IPS-18c (cell line): Measurements from ENCODE around the gene TOM1L2.

Source experiments
- H3K4me3 ChIP-seq: 2 replicates; pipeline ENCODE4 v1.7.0; 2013; ENCODE audit warnings: low read depth, mild to moderate bottlenecking, low read length, moderate library complexity; ENCODE audit not compliant: insufficient read depth
- H3K9me3 ChIP-seq: one replicate; pipeline ENCODE4 v1.6.1; 2013; ENCODE audit warnings: mild to moderate bottlenecking, low read length, moderate library complexity; ENCODE audit not compliant: control insufficient read depth, insufficient read depth

The TOM1L2 gene

GRCh38 chr17:17981330-17981729 is 9.1 kb upstream of the TOM1L2 start:
- Histone ChIP-seq H3K4me3 (no peak overlapping the region), H3K9me3 (no peaks in the 10 kb centered on the region)

GRCh38 chr17:17979778-17980177 is 7.6 kb upstream of the TOM1L2 start:
- Histone ChIP-seq H3K4me3 (no peak overlapping the region), H3K9me3 (no peaks in the 10 kb centered on the region)

GRCh38 chr17:17978481-17979424 is 6.6 kb upstream of the TOM1L2 start:
- H3K4me3 ChIP-seq, result no peak overlapping the region

GRCh38 chr17:17976931-17977570 is 4.9 kb upstream of the TOM1L2 start:
- no peaks in the 10 kb centered on the region for H3K9me3 ChIP-seq
- no peak overlapping the region for H3K4me3 ChIP-seq

More at GRCh38 chr17:17978481-17979424, 6.6 kb upstream of the TOM1L2 start:
- H3K9me3 ChIP-seq, result no peaks in the 10 kb centered on the region

- H3K4me3 ChIP-seq, result no peak overlapping the region
- H3K9me3 ChIP-seq, result no peaks in the 10 kb centered on the region
Measured at GRCh38 chr17:17975436-17975835, 3.2 kb upstream of the TOM1L2 start.

- Histone ChIP-seq H3K4me3 (peak overlapping the region; percentile 71), H3K9me3 (no peaks in the 10 kb centered on the region)
Measured at GRCh38 chr17:17972952-17973254, 703 bp upstream of the TOM1L2 start.

- peak overlapping the region; percentile 86 for H3K4me3 ChIP-seq
- H3K9me3 ChIP-seq, result no peaks in the 10 kb centered on the region
Measured at GRCh38 chr17:17971431-17972125, 622 bp downstream of the TOM1L2 start.

- no peaks in the 10 kb centered on the region for H3K9me3 ChIP-seq
- H3K4me3 ChIP-seq, result no peak overlapping the region
Measured at GRCh38 chr17:17970699-17971430, 1.3 kb downstream of the TOM1L2 start.

- Histone ChIP-seq H3K4me3 (no peak overlapping the region), H3K9me3 (no peaks in the 10 kb centered on the region)
Measured at GRCh38 chr17:17966399-17966798, 5.8 kb downstream of the TOM1L2 start.

GRCh38 chr17:17965152-17965721 is 7.0 kb downstream of the TOM1L2 start:
- H3K9me3 ChIP-seq, result no peaks in the 10 kb centered on the region
- H3K4me3 ChIP-seq, result no peak overlapping the region

- H3K9me3 ChIP-seq, result no peaks in the 10 kb centered on the region
- no peak overlapping the region for H3K4me3 ChIP-seq
Measured at GRCh38 chr17:17964710-17965109, 7.5 kb downstream of the TOM1L2 start.

GRCh38 chr17:17963694-17964436 is 8.3 kb downstream of the TOM1L2 start:
- H3K4me3 ChIP-seq, result no peak overlapping the region
- no peaks in the 10 kb centered on the region for H3K9me3 ChIP-seq

GRCh38 chr17:17963066-17963465 is 9.1 kb downstream of the TOM1L2 start:
- no peaks in the 10 kb centered on the region for H3K9me3 ChIP-seq
- no peak overlapping the region for H3K4me3 ChIP-seq

GRCh38 chr17:17960500-17961030 is 11.6 kb downstream of the TOM1L2 start:
- Histone ChIP-seq H3K4me3 (no peak overlapping the region), H3K9me3 (no peaks in the 10 kb centered on the region)

GRCh38 chr17:17959520-17960361 is 12.5 kb downstream of the TOM1L2 start:
- no peak overlapping the region for H3K4me3 ChIP-seq
- no peaks in the 10 kb centered on the region for H3K9me3 ChIP-seq
